CD4-positive, alpha-beta T cell treated with Interleukin-15 for 4 hours (primary cell): ENCODE measurements around the gene PSME2.
A peak's percentile ranks its signal among the peaks of the same experiment; 100 is the strongest.

Source experiments
- DNase-seq: peaks from one replicate; pipeline ENCODE4 v3.0.0-alpha.2; 2020; ENCODE audit warnings: low spot score

PSME2 gene

GRCh38 chr14:24135834-24136683 is 10.4 kb downstream of the PSME2 start, which contains the start of gene PSME1:
PSME1 (plus strand) TSS chr14:24136194; CDS start chr14:24136263, 69 bp downstream.
- DNase-seq: peak; percentile 95

DNA sequence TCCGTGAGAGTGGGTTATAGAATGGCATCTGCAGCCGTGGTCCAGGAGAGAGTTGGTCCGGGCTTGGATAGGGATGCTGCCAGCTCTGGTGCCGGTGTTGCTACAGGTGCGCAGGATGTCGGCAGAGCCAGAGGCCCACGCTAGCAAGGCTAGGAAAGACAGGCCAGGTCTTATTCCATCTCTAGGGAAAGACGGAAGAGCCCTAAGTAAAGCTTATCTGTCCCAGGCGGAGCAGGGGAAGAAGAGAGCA is 10.9 kb downstream of the PSME2 start:
- no peak for DNase-seq

- DNase-seq: no peak
Measured at GRCh38 chr14:24133735-24134134, 12.7 kb downstream of the PSME2 start.

DNA sequence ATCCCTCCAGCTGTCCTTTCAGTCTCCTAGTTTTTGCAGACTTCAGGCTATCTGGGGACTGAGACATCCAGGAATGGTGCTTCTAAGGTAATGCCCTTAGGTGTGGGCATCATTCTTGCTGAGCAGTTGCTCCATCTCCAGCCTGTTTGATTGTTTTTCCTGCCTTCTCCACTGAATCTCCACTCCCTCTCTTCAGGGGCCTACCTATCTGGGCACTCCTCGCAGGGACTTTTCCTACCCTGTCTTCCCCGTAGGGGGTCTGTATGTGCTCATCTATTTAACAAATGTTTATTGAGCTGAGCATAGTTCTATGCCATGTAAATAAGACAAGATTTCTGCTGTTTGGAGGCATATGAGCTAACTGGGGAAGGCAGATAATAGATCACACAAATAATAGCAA is 13.4 kb downstream of the PSME2 start:
- no peak for DNase-seq

GRCh38 chr14:24132061-24132685 is 14.2 kb downstream of the PSME2 start:
- peak; percentile 29 for DNase-seq

- DNase-seq: no peak
Measured at GRCh38 chr14:24131549-24131966, 14.9 kb downstream of the PSME2 start.

- DNase-seq: no peak
Measured at GRCh38 chr14:24130717-24131548, 15.5 kb downstream of the PSME2 start.

- DNase-seq: no peak
Measured at GRCh38 chr14:24130380-24130716, 16.1 kb downstream of the PSME2 start, which contains the start of gene FITM1. FITM1 (plus strand) TSS chr14:24130659; CDS start chr14:24131564, 905 bp downstream.

DNA sequence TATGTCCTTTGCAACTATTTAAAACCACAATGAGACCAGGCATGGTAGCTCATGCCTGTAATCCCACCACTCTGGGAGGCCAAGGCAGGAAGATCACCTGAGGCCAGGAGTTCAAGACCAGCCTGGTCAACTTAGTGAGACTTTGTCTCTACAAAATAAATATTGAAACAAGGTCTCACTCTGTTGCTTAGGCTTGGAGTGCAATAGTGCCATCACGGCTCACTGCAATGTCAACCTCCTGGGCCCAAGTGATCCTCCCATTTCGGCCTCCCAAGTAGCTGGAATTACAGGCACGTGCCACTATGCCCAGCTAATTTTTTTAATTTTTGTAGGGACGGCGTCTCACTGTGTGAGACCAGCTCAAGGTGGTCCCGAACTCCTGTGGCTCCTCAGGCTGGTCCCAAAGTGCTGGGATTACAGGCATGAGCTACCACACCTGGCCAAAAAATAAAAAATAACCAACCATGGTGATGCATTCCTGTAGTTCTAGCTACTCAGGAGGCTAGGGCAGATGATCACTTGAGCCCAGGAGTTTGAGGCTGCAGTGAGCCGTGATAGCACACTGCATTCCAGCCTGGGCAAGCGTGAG is 16.9 kb downstream of the PSME2 start:
- no peak for DNase-seq

- no peak for DNase-seq
Measured at GRCh38 chr14:24127673-24128072, 18.7 kb downstream of the PSME2 start.

DNA sequence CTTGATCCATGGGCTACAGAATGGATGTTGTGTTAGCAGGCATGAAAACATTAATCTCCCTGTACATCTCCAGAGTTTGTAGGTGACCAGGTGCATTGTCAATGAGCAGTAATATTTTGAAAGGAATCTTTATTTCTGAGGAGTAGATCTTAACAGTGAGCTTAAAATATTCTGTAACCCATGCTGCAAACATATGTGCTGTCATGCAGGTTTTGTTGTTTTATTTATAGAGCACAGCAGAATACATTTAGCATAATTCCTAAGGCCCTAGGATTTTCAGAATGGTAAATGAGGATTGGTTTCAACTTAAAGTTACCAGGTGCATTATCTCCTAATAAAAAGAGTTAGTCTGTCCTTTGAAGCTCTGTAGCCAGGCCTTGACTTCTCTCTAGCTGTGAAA is 19.5 kb downstream of the PSME2 start:
- DNase-seq: no peak

DNA sequence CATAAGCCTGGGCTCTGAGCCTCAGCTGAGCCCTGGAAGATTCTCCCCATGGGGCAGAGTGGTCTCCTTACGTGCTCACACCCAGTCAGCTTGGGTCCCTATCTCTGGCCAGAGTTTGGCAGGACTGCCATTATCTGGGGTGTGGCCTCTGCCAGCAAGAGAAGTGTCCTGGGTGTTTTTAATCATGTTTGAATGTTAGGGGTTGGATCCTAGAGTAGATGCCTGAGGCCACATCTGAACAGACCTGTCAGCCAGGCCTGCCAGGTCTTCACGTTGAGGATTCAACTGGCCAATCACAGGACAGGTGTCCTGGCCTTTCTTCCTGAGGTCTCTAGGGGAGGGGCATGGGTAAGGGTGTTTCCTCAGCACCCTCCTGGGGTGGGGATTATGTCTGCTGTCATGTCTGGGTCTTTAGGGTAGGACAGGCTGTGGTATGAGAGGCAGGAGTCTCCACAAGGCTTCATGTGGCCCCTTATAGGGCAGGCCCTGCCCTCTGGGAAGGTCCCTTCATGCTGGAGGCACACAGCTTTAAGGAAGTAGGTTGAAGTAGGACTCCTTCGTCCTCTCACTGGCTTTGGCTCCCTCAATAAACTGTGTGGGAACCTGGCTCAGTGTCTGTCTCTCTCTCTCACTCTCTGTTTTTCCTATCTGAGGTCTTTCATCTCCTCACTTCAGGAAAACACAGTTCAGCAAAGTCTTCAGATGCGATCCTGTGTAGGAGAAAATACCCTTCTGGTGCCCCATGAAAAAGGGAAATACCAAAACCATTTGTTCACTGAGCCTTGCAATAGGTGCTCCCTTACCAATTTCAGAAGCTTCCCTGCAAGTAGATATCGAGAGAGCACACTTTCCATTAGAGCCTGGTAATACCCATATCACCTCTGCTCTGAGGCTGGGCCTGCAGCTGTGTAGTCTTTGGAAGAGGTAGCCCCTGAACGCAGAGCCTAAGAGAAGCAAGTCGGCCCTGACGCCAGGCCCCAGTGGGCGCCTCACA is 22.7 kb downstream of the PSME2 start:
- DNase-seq: no peak

- DNase-seq: no peak
Measured at GRCh38 chr14:24122898-24123297, 23.5 kb downstream of the PSME2 start.

DNA sequence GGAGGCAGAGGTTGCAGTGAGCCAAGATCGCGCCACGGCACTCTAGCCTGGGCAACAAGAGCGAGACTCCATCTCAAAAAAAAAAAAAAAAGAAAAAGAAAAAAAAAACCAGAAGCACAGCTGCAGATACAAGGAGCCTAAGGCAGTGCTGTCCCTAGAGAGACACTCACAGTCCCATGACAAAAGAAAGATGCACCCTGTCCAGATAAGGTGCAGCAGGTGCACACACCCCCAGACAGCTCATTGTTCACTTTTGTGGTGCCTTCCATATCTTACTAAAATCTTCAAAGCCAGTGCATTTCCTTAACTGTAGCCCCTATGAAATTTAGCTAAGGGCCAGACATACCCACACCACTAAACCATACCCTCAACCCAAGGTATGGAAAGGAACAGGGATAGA is 24.0 kb downstream of the PSME2 start:
- DNase-seq: no peak

GRCh38 chr14:24121210-24121609 is 25.2 kb downstream of the PSME2 start:
- no peak for DNase-seq

GRCh38 chr14:24119691-24120090 is 26.7 kb downstream of the PSME2 start:
- no peak for DNase-seq

DNA sequence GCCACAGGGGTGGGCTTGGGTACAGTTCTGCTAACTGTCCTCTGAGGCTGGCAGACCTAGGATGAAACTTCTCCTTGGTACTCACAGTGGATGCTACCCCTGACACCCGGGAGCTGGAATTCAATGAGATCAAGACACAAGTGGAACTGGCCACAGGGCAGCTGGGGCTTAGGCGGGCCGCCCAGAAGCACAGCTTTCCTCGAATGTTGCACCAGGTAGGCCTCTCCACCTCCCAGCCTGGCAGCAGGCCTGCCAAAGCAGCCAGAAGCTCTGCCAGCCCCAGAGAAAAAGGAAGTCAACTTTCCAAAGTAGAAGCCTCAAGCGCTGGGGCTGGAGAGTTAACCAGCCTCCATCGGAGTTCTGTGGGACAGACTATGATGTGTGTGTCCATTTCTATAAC is 29.2 kb downstream of the PSME2 start:
- no peak for DNase-seq

DNA sequence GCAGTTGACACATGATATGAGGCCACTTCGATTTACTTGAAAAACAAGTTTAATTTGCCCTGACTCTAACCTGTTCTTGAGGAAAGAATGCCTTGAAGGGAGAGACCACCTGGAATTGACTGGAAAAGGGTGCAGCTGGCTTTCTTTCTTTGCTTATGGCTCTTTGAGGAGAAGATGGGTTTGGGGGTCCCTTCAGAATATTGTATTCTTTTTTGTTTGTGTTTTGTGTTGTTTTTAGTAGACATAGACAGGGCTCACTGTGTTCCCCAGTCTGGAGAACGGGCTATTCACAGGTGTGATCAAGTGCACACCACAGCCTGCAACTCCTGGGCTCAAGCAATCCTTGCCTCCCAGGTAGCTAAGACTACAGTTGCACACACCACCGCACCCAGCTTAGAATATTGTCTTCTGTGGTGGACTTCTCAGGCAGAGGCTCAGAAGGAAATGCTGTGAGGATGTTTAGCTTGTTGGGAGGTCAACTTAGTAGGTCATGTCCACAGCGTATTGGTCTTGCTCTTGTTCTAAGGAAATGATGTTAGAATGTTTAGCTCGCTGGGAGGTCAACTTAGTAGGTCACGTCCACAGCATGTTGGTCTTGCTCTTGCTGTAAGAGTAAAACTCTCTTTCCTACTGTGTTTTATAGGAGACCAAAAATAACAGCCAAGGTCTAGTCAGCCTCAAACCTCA is 30.1 kb downstream of the PSME2 start:
- no peak for DNase-seq

DNA sequence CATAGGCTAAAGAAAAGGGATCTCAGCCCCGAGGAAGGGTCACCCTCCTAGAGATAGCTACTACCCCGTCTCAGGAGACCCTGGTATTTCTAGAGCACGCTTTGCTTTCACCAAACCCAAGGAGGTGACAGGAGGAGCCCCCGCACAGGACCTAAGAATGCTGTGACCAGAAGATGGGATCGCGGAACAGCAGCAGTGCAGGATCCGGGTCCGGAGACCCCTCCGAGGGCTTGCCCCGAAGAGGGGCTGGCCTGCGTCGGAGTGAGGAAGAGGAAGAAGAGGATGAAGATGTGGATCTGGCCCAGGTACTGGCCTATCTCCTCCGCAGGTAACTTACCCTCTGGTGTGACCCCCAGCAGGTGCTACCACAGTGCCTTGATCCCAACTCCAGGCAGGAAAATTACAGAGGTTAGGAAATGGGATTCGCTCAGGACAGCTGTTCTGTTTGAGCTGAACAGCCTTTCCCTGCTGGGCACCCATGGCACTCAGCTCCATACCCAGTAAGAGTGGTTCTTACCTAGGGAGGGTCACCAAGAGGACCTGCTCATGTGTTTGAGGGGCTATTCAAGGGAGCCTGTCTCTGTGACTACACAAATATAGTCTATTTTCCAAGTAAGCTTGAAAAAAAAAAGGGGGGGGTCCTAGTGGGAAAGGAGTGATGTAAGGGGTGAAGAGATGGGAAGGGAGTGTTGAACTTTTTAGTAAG is 30.8 kb downstream of the PSME2 start:
- DNase-seq: no peak
